Endodermal cell (in vitro differentiated cells): Measurements from ENCODE around the gene MYCBPAP. TPM values are rescaled to one million over a fixed set of nuclear protein-coding genes. Genes with fewer than 3 reads are reported as not detected.

ENCODE experiments used
- DNase-seq: peaks from one replicate; pipeline ENCODE4 v3.0.0-alpha.2; 2017
- H3K27ac ChIP-seq: 2 replicates; pipeline ENCODE4 v1.5.1; 2013; ENCODE audit warnings: mild to moderate bottlenecking, low read depth, low read length, moderate library complexity
- H3K27me3 ChIP-seq: 2 replicates; pipeline ENCODE4 v1.6.1; 2013; ENCODE audit warnings: mild to moderate bottlenecking, low read length, moderate library complexity; ENCODE audit not compliant: insufficient read depth, control insufficient read depth, poor library complexity, severe bottlenecking
- H3K36me3 ChIP-seq: 2 replicates; pipeline ENCODE4 v1.7.0; 2013; ENCODE audit warnings: mild to moderate bottlenecking, low read length, moderate library complexity; ENCODE audit not compliant: control insufficient read depth, insufficient read depth
- H3K4me1 ChIP-seq: one replicate; pipeline ENCODE4 v1.7.0; 2013; ENCODE audit warnings: low read length; ENCODE audit not compliant: control insufficient read depth, insufficient read depth
- H3K4me3 ChIP-seq: 2 replicates; pipeline ENCODE4 v1.5.1; 2013; ENCODE audit warnings: mild to moderate bottlenecking, low read length, moderate library complexity
- H3K9ac ChIP-seq: 2 replicates; pipeline ENCODE4 v1.6.1; 2013; ENCODE audit warnings: mild to moderate bottlenecking, low read length, moderate library complexity; ENCODE audit not compliant: poor library complexity, severe bottlenecking; ENCODE audit errors: extremely low read depth
- H3K9me3 ChIP-seq: 2 replicates; pipeline ENCODE4 v1.6.1; 2013; ENCODE audit warnings: mild to moderate bottlenecking, low read length, moderate library complexity; ENCODE audit not compliant: control insufficient read depth
- H3K27ac Mint-ChIP-seq: 2 replicates; pipeline ENCODE4 v1.8.0; 2020; ENCODE audit warnings: mixed read lengths
- H3K27me3 Mint-ChIP-seq: 2 replicates; pipeline ENCODE4 v1.8.0; 2021; ENCODE audit warnings: mild to moderate bottlenecking, mixed read lengths; ENCODE audit not compliant: insufficient read depth
- H3K36me3 Mint-ChIP-seq: 2 replicates; pipeline ENCODE4 v1.8.0; 2020; ENCODE audit warnings: low read depth, mixed read lengths
- H3K4me1 Mint-ChIP-seq: 2 replicates; pipeline ENCODE4 v1.8.0; 2020; ENCODE audit warnings: mixed read lengths
- H3K4me3 Mint-ChIP-seq: 2 replicates; pipeline ENCODE4 v1.8.0; 2020; ENCODE audit warnings: mild to moderate bottlenecking, moderate library complexity, mixed read lengths
- H3K9me3 Mint-ChIP-seq: 2 replicates; pipeline ENCODE4 v1.8.0; 2020; ENCODE audit warnings: mild to moderate bottlenecking, mixed read lengths
- CTCF ChIP-seq: fragments of 200-600 bp; sonication (generic); conservative IDR thresholded peaks from 2 replicates; pipeline ENCODE4 v1.5.0; 2021; ENCODE audit warnings: antibody characterized with exemption, mild to moderate bottlenecking
- WGBS, 2 experiments: methylation state at CpG; one replicate each; pipeline versions ENCODE4 v1.1.5 to v1.1.7; 2013; ENCODE audit warnings: missing lambda C conversion rate in 2 of 2, mixed read lengths in 1 of 2; ENCODE audit not compliant: insufficient coverage in 1 of 2, insufficient read length in 1 of 2; 5-methylcytosine and 5-hydroxymethylcytosine counted together
- total RNA-seq, 2 donors: library from RNA; stranded (reverse); fragmentation: NEBNext Ultra II Directional in 1 of 2; extraction: Animal tissue kit (Norgen Biotek cat#: 25700) in 1 of 2; gene quantifications; 2 replicates in 1 of 2; 3 replicates in 1 of 2; pipeline ENCODE4 v1.2.1, GENCODE V29; 2021

Gene MYCBPAP
- total RNA-seq, 2 donors from 2014 or later, result 3.5 to 7.1 TPM

GRCh38 chr17:50483266-50483665 lies 25.0 kb upstream of the MYCBPAP start:
- no peak for DNase-seq
- no peak overlapping the region for H3K4me3 ChIP-seq
- WGBS, 2 experiments, result 89% methylated on average over 5 of the region's 5 CpGs; no CpG with 5 or more reads in 1 of the 2 experiments
- no peaks in the 10 kb centered on the region for H3K9me3 Mint-ChIP-seq
- H3K36me3 ChIP-seq, result peaks cover 24% of the 10 kb centered on the region
- no peak overlapping the region for H3K27ac ChIP-seq
- H3K36me3 Mint-ChIP-seq, result peaks cover 24% of the 10 kb centered on the region
- H3K27me3 ChIP-seq, result no peaks in the 10 kb centered on the region
- no peak overlapping the region for H3K4me3 Mint-ChIP-seq
- H3K4me1 ChIP-seq, result no peaks in the 10 kb centered on the region
- no peak overlapping the region for H3K9ac ChIP-seq
- H3K4me1 Mint-ChIP-seq, result peaks cover 5% of the 10 kb centered on the region
- no peak for TF ChIP-seq CTCF
- no peaks in the 10 kb centered on the region for H3K27me3 Mint-ChIP-seq
- no peak overlapping the region for H3K27ac Mint-ChIP-seq
- H3K9me3 ChIP-seq, result no peaks in the 10 kb centered on the region

GRCh38 chr17:50484386-50485155 lies 23.7 kb upstream of the MYCBPAP start:
- no peaks in the 10 kb centered on the region for H3K9me3 Mint-ChIP-seq
- 91 to 94% methylated on average over 10 to 11 of the region's 11 CpGs for WGBS, 2 experiments
- no peaks in the 10 kb centered on the region for H3K27me3 Mint-ChIP-seq
- peaks cover 24% of the 10 kb centered on the region for H3K36me3 ChIP-seq
- DNase-seq, result no peak
- peaks cover 1% of the 10 kb centered on the region for H3K4me1 Mint-ChIP-seq
- no peak overlapping the region for H3K4me3 Mint-ChIP-seq
- no peak overlapping the region for H3K4me3 ChIP-seq
- H3K27me3 ChIP-seq, result no peaks in the 10 kb centered on the region
- H3K36me3 Mint-ChIP-seq, result peaks cover 23% of the 10 kb centered on the region
- H3K4me1 ChIP-seq, result no peaks in the 10 kb centered on the region
- H3K27ac ChIP-seq, result no peak overlapping the region
- H3K27ac Mint-ChIP-seq, result no peak overlapping the region
- H3K9ac ChIP-seq, result no peak overlapping the region
- no peaks in the 10 kb centered on the region for H3K9me3 ChIP-seq
- no peak for TF ChIP-seq CTCF

GRCh38 chr17:50487213-50488096 lies 20.8 kb upstream of the MYCBPAP start:
- H3K4me1 ChIP-seq, result no peaks in the 10 kb centered on the region
- H3K36me3 ChIP-seq, result peaks cover 21% of the 10 kb centered on the region
- Mint-ChIP-seq H3K9me3 (no peaks in the 10 kb centered on the region), H3K27me3 (no peaks in the 10 kb centered on the region), H3K36me3 (peaks cover 20% of the 10 kb centered on the region), H3K4me1 (no peaks in the 10 kb centered on the region), H3K4me3 (no peak overlapping the region), H3K27ac (no peak overlapping the region)
- no peak overlapping the region for H3K27ac ChIP-seq
- H3K27me3 ChIP-seq, result no peaks in the 10 kb centered on the region
- WGBS, 2 experiments, result 91 to 97% methylated on average over 13 to 17 of the region's 17 CpGs
- H3K9me3 ChIP-seq, result no peaks in the 10 kb centered on the region
- DNase-seq, result no peak
- no peak overlapping the region for H3K4me3 ChIP-seq
- no peak for TF ChIP-seq CTCF
- H3K9ac ChIP-seq, result no peak overlapping the region
